Smooth muscle cell (in vitro differentiated cells): Measurements from ENCODE around the gene RIC8B. TPM values are rescaled to one million over a fixed set of nuclear protein-coding genes. Genes with fewer than 3 reads are reported as not detected.
"Not testable (repeated sequence)": the region's sequence is repeated elsewhere in the genome, so short reads cannot be mapped to it uniquely, and the experiment has no call there.

Source experiments
- DNase-seq: peaks from one replicate; lab custom pipeline; 2025; ENCODE audit not compliant: unreplicated experiment; lab: John Stamatoyannopoulos, UW
- H2AFZ ChIP-seq: fragments of 200-600 bp; sonication (generic); 2 replicates; pipeline ENCODE4 v1.6.0; 2016; ENCODE audit warnings: antibody characterized with exemption, low read depth, mild to moderate bottlenecking
- H3F3A ChIP-seq: fragments of 200-600 bp; sonication (generic); 2 replicates; pipeline ENCODE4 v1.6.0; 2017; ENCODE audit warnings: antibody characterized with exemption, low read depth
- H3K27ac ChIP-seq: fragments of 200-600 bp; sonication (generic); 2 replicates; pipeline ENCODE4 v1.5.1; 2016; ENCODE audit warnings: low read depth, mild to moderate bottlenecking
- H3K27me3 ChIP-seq: fragments of 200-600 bp; sonication (generic); 2 replicates; pipeline ENCODE4 v1.6.1; 2016; ENCODE audit warnings: low read depth, mild to moderate bottlenecking
- H3K36me3 ChIP-seq: fragments of 200-600 bp; sonication (generic); 2 replicates; pipeline ENCODE4 v1.5.1; 2016; ENCODE audit warnings: low read depth
- H3K4me1 ChIP-seq: fragments of 200-600 bp; sonication (generic); 2 replicates; pipeline ENCODE4 v1.5.1; 2016; ENCODE audit warnings: low read depth
- H3K4me2 ChIP-seq: fragments of 200-600 bp; sonication (generic); 2 replicates; pipeline ENCODE4 v1.6.0; 2016; ENCODE audit warnings: mild to moderate bottlenecking
- H3K4me3 ChIP-seq: fragments of 200-600 bp; sonication (generic); 2 replicates; pipeline ENCODE4 v1.5.1; 2016; ENCODE audit warnings: mild to moderate bottlenecking
- H3K79me2 ChIP-seq: fragments of 200-600 bp; sonication (generic); 2 replicates; pipeline ENCODE4 v1.6.0; 2016; ENCODE audit warnings: low read depth, mild to moderate bottlenecking
- H3K9ac ChIP-seq: fragments of 200-600 bp; sonication (generic); 2 replicates; pipeline ENCODE4 v1.6.0; 2016; ENCODE audit warnings: low read depth
- H3K9me3 ChIP-seq: fragments of 200-600 bp; sonication (generic); replicated peaks from 2 replicates; pipeline ENCODE4 v1.5.1; 2016; ENCODE audit warnings: low read depth
- H4K20me1 ChIP-seq: fragments of 200-600 bp; sonication (generic); 2 replicates; pipeline ENCODE4 v1.6.0; 2016; ENCODE audit warnings: low read depth
- CTCF ChIP-seq: fragments of 200-600 bp; sonication (generic); IDR thresholded peaks from 2 replicates; pipeline ENCODE4 v1.5.1; 2017; ENCODE audit warnings: borderline replicate concordance, mild to moderate bottlenecking, antibody characterized with exemption; ENCODE audit not compliant: insufficient read depth, poor library complexity, severe bottlenecking
- WGBS: methylation state at CpG from one replicate; pipeline ENCODE4 v1.1.7; 2016; ENCODE audit warnings: low lambda C conversion rate; 5-methylcytosine and 5-hydroxymethylcytosine counted together
- polyA plus RNA-seq: library from polyadenylated mRNA; unstranded; fragments of >200 nt; fragmentation: Nextera tagmentation; extraction: Ambion mirVana; gene quantifications from 2 replicates; pipeline ENCODE4 v1.2.1, GENCODE V29; 2016
- total RNA-seq: library from RNA; depleted of rRNA; stranded (reverse); fragments of >200 nt; gene quantifications from 2 replicates; pipeline ENCODE4 v1.2.3, GENCODE V29; 2014

Gene RIC8B, protein sequence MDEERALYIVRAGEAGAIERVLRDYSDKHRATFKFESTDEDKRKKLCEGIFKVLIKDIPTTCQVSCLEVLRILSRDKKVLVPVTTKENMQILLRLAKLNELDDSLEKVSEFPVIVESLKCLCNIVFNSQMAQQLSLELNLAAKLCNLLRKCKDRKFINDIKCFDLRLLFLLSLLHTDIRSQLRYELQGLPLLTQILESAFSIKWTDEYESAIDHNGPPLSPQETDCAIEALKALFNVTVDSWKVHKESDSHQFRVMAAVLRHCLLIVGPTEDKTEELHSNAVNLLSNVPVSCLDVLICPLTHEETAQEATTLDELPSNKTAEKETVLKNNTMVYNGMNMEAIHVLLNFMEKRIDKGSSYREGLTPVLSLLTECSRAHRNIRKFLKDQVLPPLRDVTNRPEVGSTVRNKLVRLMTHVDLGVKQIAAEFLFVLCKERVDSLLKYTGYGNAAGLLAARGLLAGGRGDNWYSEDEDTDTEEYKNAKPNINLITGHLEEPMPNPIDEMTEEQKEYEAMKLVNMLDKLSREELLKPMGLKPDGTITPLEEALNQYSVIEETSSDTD
- total RNA-seq (8.7 and 11.7 TPM in 2 replicates), polyA plus RNA-seq (7.3 and 8.0 TPM in 2 replicates)

- DNase-seq: peak; percentile 94
- H3K4me3 ChIP-seq: peak within 1 kb of the TSS; percentile 75
- no peak for TF ChIP-seq CTCF
- peaks cover 30% of the 10 kb centered on the region for H3K79me2 ChIP-seq
- peak within 1 kb of the TSS; percentile 99 for H3K4me2 ChIP-seq
- no peaks in the 10 kb centered on the region for H3F3A ChIP-seq
- H3K27me3 ChIP-seq: no peaks in the 10 kb centered on the region
- peak within 1 kb of the TSS; percentile 96 for H3K9ac ChIP-seq
- H3K27ac ChIP-seq: peak within 1 kb of the TSS; percentile 99
- peaks cover 24% of the 10 kb centered on the region for H4K20me1 ChIP-seq
- H2AFZ ChIP-seq: peak within 1 kb of the TSS; percentile 92
- no peaks in the 10 kb centered on the region for H3K36me3 ChIP-seq
- H3K9me3 ChIP-seq: no peaks in the 10 kb centered on the region
- WGBS: 1% methylated on average over 61 of the region's 66 CpGs
- H3K4me1 ChIP-seq: peaks cover 16% of the 10 kb centered on the region
Observed at GRCh38 chr12:106774005-106774807, at the start of gene RIC8B. Gene RIC8B (plus strand): TSS chr12:106774682. CDS start chr12:106774746, 64 bp downstream.

GRCh38 chr12:106724934-106725333 is 49.5 kb upstream of the RIC8B start:
- no peak for TF ChIP-seq CTCF
- no peak overlapping the region for H3K9ac ChIP-seq
- H3F3A ChIP-seq: no peaks in the 10 kb centered on the region
- H3K27ac ChIP-seq: no peak overlapping the region
- H3K27me3 ChIP-seq: no peaks in the 10 kb centered on the region
- no peaks in the 10 kb centered on the region for H3K9me3 ChIP-seq
- H3K36me3 ChIP-seq: no peaks in the 10 kb centered on the region
- H3K79me2 ChIP-seq: no peaks in the 10 kb centered on the region
- no peak for DNase-seq
- H3K4me3 ChIP-seq: no peak overlapping the region
- 90% methylated on average over 6 of the region's 6 CpGs for WGBS
- no peak overlapping the region for H3K4me2 ChIP-seq
- H3K4me1 ChIP-seq: peaks cover 16% of the 10 kb centered on the region
- no peak overlapping the region for H2AFZ ChIP-seq
- no peaks in the 10 kb centered on the region for H4K20me1 ChIP-seq

DNA sequence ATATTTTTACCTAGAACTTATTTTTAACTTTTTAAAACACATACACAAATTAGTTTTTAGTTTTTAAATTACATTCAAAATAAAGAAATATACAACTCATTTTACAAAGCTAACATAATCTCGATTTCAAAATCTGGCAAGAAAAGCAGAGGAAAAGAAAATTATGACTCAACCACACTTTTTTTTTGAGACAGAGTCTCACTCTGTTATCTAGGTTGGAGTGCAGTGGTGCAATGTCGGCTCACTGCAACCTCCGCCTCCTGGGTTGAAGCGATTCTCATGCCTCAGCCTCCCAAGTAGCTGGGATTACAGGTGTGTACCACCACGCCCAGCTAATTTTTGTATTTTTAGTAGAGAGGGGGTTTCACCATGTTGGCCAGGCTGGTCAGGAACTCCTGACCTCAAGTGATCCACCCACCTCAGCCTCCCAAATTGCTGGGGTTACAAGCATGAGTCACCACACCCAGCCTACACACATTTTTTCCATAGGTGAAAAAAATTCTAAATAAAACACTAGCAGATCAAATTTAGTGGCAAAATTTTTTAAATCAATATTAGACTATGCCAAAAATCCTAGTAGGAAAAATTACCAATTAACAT is 47.8 kb upstream of the RIC8B start:
- DNase-seq, H3K36me3 ChIP-seq, H3K27me3 ChIP-seq, H3K4me3 ChIP-seq, H3K27ac ChIP-seq, H3F3A ChIP-seq, H2AFZ ChIP-seq, H3K9ac ChIP-seq, H3K4me2 ChIP-seq, H4K20me1 ChIP-seq, H3K79me2 ChIP-seq, H3K9me3 ChIP-seq: not testable (repeated sequence)
- peaks cover 16% of the 10 kb centered on the region for H3K4me1 ChIP-seq
- WGBS: 92% methylated on average over 5 of the region's 5 CpGs

GRCh38 chr12:106729611-106730010 is 44.9 kb upstream of the RIC8B start:
- no peaks in the 10 kb centered on the region for H3K36me3 ChIP-seq
- no peak overlapping the region for H3K27ac ChIP-seq
- no peak overlapping the region for H3K4me2 ChIP-seq
- no peaks in the 10 kb centered on the region for H3K79me2 ChIP-seq
- 97% methylated on average over 1 of the region's 1 CpG for WGBS
- no peak for DNase-seq
- H2AFZ ChIP-seq: no peak overlapping the region
- H3K9me3 ChIP-seq: no peaks in the 10 kb centered on the region
- H3K4me1 ChIP-seq: no peaks in the 10 kb centered on the region
- H3K4me3 ChIP-seq: no peak overlapping the region
- H4K20me1 ChIP-seq: no peaks in the 10 kb centered on the region
- no peaks in the 10 kb centered on the region for H3K27me3 ChIP-seq
- no peaks in the 10 kb centered on the region for H3F3A ChIP-seq
- no peak for TF ChIP-seq CTCF
- no peak overlapping the region for H3K9ac ChIP-seq
